HG03442 (cell line): ENCODE data around the gene PIP4K2A.
"Not testable (repeated sequence)": the region's sequence is repeated elsewhere in the genome, so short reads cannot be mapped to it uniquely, and the experiment has no call there.

Source experiments
- ATAC-seq: cut with Tn5 transposase; IDR thresholded peaks from one replicate; pipeline ENCODE4 v1.9.1; 2021; ENCODE audit warnings: mild to moderate bottlenecking, moderate library complexity; ENCODE audit not compliant: unreplicated experiment

Gene PIP4K2A

GRCh38 chr10:22531441-22531840, 182.9 kb downstream of the PIP4K2A start:
- no peak for ATAC-seq

DNA sequence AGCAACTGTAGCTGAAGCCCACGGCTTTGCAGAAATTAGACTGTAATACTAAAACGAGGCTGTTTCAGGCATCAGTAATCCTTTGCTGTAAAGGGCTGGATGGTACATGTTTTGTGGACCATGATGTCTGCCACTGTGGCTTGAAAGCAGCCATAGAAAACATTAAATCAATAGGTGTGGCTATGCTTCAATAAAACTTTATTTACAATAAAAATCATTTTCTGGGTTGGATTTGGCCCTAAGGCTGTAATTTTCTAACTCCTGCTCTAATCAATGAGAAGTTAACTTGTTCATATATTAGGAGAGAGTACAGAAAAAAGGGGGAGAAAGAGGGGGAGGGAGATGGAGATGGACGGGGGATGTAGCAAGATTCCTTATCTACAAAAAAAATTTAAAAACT, 183.4 kb downstream of the PIP4K2A start:
- ATAC-seq: no peak

GRCh38 chr10:22527520-22527919, 186.9 kb downstream of the PIP4K2A start:
- no peak for ATAC-seq

GRCh38 chr10:22524333-22524732, 190.0 kb downstream of the PIP4K2A start:
- not testable (repeated sequence) for ATAC-seq

- not testable (repeated sequence) for ATAC-seq
Observed at GRCh38 chr10:22520645-22521044, 193.7 kb downstream of the PIP4K2A start.

- no peak for ATAC-seq
Observed at GRCh38 chr10:22518167-22518724, 196.1 kb downstream of the PIP4K2A start.

DNA sequence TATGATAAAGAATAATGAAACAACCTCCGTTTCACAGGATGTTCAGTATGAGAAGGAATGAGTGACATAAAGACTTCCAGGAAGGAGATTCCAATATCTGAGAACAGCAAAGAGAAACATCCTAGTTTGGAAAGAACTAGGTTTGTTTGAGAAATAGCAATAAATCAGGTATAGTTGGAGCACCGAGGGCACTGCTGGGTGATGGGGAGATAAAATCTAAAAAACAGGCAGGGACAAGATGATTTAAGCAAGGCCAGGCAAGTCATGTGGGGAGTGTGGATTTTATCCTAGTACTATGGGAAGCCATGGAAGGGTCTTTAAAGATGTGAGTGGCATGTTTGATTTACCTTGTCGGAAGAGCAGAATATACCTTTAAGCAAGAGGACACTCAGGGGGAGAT, 199.4 kb downstream of the PIP4K2A start:
- ATAC-seq: no peak

- ATAC-seq: not testable (repeated sequence)
Observed at GRCh38 chr10:22514414-22514758, 200.0 kb downstream of the PIP4K2A start.

GRCh38 chr10:22513483-22514413, 200.6 kb downstream of the PIP4K2A start:
- ATAC-seq: not testable (repeated sequence)

DNA sequence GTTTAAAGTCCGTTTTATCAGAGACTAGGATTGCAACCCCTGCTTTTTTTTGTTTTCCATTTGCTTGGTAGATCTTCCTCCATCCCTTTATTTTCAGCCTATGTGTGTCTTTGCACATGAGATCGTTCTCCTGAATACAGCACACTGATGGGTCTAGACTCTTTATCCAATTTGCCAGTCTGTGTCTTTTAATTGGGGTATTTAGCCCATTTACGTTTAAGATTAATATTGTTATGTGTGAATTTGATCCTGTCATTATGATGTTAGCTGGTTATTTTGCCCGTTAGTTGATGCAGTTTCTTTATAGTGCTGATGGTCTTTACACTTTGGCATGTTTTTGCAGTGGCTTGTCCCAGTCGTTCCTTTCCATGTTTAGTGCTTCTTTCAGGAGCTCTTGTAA, 202.4 kb downstream of the PIP4K2A start:
- ATAC-seq: not testable (repeated sequence)

DNA sequence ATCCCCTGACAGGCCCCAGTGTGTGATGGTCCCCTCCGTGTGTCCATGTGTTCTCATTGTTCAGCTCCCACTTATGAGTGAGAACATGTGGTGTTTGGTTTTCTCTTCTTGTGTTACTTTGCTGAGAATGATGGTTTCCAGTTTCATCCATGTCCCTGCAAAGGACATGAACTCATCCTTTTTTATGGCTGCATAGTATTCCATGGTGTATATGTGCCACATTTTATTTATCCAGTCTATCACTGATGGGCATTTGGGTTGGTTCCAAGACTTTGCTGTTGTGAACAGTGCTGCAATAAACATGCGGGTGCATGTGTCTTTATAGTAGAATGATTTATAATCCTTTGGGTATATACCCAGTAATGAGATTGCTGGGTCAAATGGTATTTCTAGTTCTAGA, 206.2 kb downstream of the PIP4K2A start:
- ATAC-seq: not testable (repeated sequence)

DNA sequence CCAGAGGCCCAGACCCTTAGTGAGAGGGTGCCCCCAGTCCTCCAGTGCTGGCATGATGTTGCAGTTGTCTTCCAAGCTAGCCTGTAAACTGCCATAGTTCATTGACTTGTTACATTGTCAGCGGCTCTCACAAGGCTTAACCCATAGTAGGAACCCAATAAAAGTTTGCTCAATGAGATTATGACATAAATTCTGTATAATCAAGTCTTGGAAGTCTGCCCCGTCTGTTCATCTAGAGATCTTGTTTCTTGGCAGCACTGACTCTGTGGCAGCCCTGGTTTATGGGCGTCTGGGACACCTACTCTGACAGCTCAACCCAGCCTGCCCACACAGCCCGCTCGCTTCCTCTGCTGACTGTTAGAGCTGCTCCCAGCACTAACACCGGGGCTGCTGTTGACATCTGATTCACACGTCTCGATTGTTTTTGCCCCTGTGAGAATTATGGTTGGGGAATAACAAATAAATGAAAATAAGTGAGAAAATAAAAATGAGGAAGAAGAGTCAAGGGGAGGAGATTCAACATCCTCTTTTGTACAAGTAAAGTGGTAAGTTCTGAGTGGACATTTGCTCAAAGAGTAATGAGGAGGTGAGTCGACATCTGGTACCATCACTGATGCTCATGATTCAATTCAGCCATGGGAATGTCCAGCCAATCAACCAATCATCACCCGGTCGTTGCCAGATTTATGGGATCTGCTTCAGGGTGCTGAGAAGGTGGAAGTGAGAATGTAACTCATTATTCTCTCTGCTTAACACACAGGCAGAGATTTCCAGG, 208.3 kb downstream of the PIP4K2A start:
- ATAC-seq: peak; percentile 77

DNA sequence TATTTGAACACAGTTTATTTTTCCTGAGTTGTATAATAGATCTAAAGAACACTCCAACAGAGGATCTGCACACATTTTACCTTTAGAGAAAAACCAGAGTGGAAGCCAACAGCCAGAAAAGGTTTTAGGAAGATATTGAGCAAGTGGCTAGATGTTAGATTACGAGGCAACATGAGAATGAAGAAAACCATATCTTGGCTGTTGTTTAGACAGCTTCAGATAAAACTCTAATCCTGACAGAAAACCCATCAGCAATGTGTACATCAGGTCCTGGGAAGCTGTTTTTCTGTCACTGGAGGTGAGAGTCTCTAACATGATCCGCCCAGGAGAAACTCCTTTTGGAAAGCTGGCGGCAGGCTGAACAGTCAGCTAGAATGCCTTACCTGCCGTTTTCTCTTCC, 209.6 kb downstream of the PIP4K2A start:
- ATAC-seq: no peak

DNA sequence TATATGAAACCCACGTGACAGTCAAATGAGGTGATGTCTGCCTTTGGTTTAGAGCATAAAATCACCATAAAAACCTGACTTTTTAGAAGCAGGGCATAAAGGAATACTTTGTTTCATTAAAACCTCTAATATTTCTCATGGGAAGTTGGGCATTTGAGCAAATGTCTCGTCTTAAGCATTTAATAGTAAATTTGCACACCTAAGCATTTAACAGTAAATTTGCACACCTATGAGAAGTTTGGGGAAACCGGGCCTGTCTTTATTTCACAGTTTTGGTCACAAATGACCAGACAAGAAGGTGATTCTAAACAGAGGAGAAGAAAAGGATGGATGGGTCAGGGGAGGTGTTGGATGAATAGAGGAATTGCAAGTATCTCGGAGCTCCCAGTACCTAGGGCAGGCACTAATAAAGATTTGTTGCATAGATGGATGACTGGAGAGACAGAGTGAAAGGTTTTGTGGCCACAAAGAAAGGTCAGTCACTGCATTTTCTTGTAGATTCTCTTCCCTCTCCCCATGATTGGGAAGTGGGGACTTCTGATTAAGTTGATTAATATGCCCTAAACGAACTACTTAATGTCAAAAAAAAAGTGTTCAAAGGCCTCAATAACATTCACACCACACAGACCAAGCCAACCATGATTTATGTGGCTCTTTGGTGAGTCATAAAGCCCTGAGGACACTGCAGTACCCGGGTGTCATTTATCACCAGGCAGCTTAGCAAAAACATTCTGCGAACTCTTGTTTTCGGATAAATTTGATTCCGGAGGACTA, 210.9 kb downstream of the PIP4K2A start:
- ATAC-seq: no peak

- no peak for ATAC-seq
Observed at GRCh38 chr10:22501863-22502262, 212.5 kb downstream of the PIP4K2A start.

GRCh38 chr10:22501413-22501812, 213.0 kb downstream of the PIP4K2A start:
- no peak for ATAC-seq

GRCh38 chr10:22500656-22501340, 213.6 kb downstream of the PIP4K2A start:
- no peak for ATAC-seq

GRCh38 chr10:22499973-22500372, 214.4 kb downstream of the PIP4K2A start:
- not testable (repeated sequence) for ATAC-seq

GRCh38 chr10:22495396-22495795, 219.0 kb downstream of the PIP4K2A start:
- ATAC-seq: no peak

DNA sequence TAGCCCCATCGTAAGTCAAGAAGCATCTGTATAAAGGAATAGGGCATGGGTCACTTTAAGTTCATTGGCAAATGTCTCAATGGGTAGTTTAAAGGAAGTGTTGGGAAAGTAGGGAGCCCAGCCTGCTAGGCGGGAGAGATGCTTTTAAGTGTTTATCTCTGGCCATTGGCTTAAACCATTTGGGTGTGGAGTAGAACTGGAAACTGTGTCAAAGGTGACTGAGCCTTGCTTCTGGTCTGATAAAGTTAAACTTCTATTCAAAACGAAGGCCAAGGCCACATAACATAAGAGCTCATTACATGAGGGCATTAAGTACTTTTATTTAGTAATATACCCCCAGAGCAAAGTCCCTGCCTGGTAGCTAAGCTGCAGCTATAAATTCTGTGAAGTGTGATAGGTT, 220.4 kb downstream of the PIP4K2A start:
- no peak for ATAC-seq
